CD4-positive, alpha-beta T cell (primary cell): Measurements from ENCODE around the gene ESRRB. TPM values are rescaled to one million over a fixed set of nuclear protein-coding genes. Genes with fewer than 3 reads are reported as not detected.

Source experiments
- ATAC-seq: fragments of 200-7000 bp; cut with Tn5 transposase; one replicate; pipeline ENCODE4 v1.10.0; 2022; ENCODE audit warnings: mild to moderate bottlenecking; ENCODE audit not compliant: poor library complexity
- CTCF ChIA-PET: fragments of 350-600 bp; sonication (Branson Sonifier 250); formaldehyde crosslinking; loops from one replicate; lab custom pipeline; 2021; ENCODE audit warnings: antibody characterized with exemption, inconsistent platforms; lab: Charles Lee
- POLR2A ChIA-PET: fragments of 350-600 bp; sonication (Branson Sonifier 250); formaldehyde crosslinking; loops from one replicate; lab custom pipeline; 2021; ENCODE audit warnings: antibody characterized with exemption, inconsistent platforms; lab: Charles Lee
- DNase-seq, 14 experiments: peaks; one replicate each; pipeline ENCODE4 v3.0.0-alpha.2; 2013 to 2020; ENCODE audit warnings: mixed read lengths in 2 of 14
- H3K27ac ChIP-seq, 2 donors: one replicate each; pipeline versions ENCODE4 v1.5.1 to v1.7.0; 2013; ENCODE audit warnings: low read length in 2 of 2, low read depth in 1 of 2, mild to moderate bottlenecking in 1 of 2
- H3K27me3 ChIP-seq, 2 experiments: 1 replicate in 1 of 2; 2 replicates in 1 of 2; pipeline versions ENCODE4 v1.6.1 to v1.7.0; 2013; ENCODE audit warnings: low read length in 2 of 2, control low read depth in 1 of 2, mild to moderate bottlenecking in 1 of 2, moderate library complexity in 1 of 2; ENCODE audit not compliant: insufficient read depth in 2 of 2, control insufficient read depth in 1 of 2
- H3K36me3 ChIP-seq: one replicate; pipeline ENCODE4 v1.6.1; 2013; ENCODE audit warnings: low read length, control low read depth; ENCODE audit not compliant: insufficient read depth
- H3K4me1 ChIP-seq: one replicate; pipeline ENCODE4 v1.6.1; 2013; ENCODE audit warnings: low read length, control low read depth; ENCODE audit not compliant: insufficient read depth
- H3K4me3 ChIP-seq: one replicate; pipeline ENCODE4 v1.5.1; 2013; ENCODE audit warnings: mild to moderate bottlenecking, low read length, moderate library complexity
- H3K9me3 ChIP-seq, 2 experiments: 1 replicate in 1 of 2; 2 replicates in 1 of 2; pipeline versions ENCODE4 v1.6.1 to v1.7.0; 2013; ENCODE audit warnings: low read length in 2 of 2, mild to moderate bottlenecking in 2 of 2, control low read depth in 1 of 2, moderate library complexity in 1 of 2; ENCODE audit not compliant: control insufficient read depth in 1 of 2, insufficient read depth in 1 of 2
- H3K27ac Mint-ChIP-seq: one replicate; pipeline ENCODE4 v1.8.0; 2020; ENCODE audit warnings: mixed read lengths
- H3K27me3 Mint-ChIP-seq: one replicate; pipeline ENCODE4 v1.8.0; 2021; ENCODE audit warnings: mixed read lengths
- H3K36me3 Mint-ChIP-seq: one replicate; pipeline ENCODE4 v1.8.0; 2021; ENCODE audit warnings: low read depth, mixed read lengths
- H3K4me1 Mint-ChIP-seq: one replicate; pipeline ENCODE4 v1.8.0; 2021; ENCODE audit warnings: low read depth, mixed read lengths
- H3K4me3 Mint-ChIP-seq: one replicate; pipeline ENCODE4 v1.8.0; 2020; ENCODE audit warnings: mild to moderate bottlenecking, mixed read lengths
- H3K9me3 Mint-ChIP-seq: one replicate; pipeline ENCODE4 v1.8.0; 2020; ENCODE audit warnings: mixed read lengths
- intact Hi-C, 2 experiments: fragments of 100-400 bp; cut with DNase I in 1 of 2; cut with micrococcal nuclease in 1 of 2; formaldehyde crosslinking; loops; one replicate each; pipeline versions ENCODE4 v1.15.1 to v1.9.0; 2023 to 2025; cut with DNase I, micrococcal nuclease
- total RNA-seq, 174 experiments: library from RNA in 2 of 174; stranded (reverse) in 2 of 174; gene quantifications; one replicate each; pipeline ENCODE4 v1.2.3 and lab custom pipeline; 2021 to 2026
- TF ChIP-seq, protein P1 (sequence below): fragments of 200-600 bp; IDR thresholded peaks from one replicate; pipeline ENCODE4 v1.8.0; 2022; ENCODE audit warnings: antibody characterized with exemption, mild to moderate bottlenecking

The ESRRB gene
- total RNA-seq, 2 experiments from 2014 or later = 0.17 to 0.27 TPM

DNA sequence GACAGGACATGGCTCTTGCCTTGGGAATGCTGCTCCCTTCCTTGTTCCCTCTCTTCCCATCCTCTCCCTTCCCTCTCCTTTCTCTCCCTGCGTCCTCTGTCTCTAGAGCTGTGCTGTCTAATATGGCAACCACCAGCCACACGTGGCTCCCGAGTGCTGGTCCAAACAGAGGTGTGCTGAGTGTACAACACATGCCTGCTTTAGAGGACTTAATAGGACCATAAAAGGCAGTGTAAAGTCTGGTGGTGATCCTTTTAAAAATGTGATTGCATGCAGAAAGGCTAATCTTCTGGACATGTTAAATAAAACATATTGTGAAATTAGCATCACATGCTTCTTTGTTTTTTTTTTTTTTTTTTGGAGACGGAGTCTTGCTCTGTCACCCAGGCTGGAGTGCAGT, 87.2 kb downstream of the ESRRB start:
- DNase-seq = no peak
- Mint-ChIP-seq H3K27me3 (no peaks in the 10 kb centered on the region), H3K27ac (no peak overlapping the region), H3K4me1 (no peaks in the 10 kb centered on the region), H3K9me3 (no peaks in the 10 kb centered on the region), H3K36me3 (no peaks in the 10 kb centered on the region), H3K4me3 (no peak overlapping the region)
- Histone ChIP-seq H3K4me3 (no peak overlapping the region), H3K27me3 (no peaks in the 10 kb centered on the region), H3K36me3 (no peaks in the 10 kb centered on the region), H3K9me3 (no peaks in the 10 kb centered on the region), H3K4me1 (no peaks in the 10 kb centered on the region), H3K27ac (no peak overlapping the region)
- ATAC-seq = no peak
- intact Hi-C loops = no loop called here
- TF ChIP-seq, protein P1, sequence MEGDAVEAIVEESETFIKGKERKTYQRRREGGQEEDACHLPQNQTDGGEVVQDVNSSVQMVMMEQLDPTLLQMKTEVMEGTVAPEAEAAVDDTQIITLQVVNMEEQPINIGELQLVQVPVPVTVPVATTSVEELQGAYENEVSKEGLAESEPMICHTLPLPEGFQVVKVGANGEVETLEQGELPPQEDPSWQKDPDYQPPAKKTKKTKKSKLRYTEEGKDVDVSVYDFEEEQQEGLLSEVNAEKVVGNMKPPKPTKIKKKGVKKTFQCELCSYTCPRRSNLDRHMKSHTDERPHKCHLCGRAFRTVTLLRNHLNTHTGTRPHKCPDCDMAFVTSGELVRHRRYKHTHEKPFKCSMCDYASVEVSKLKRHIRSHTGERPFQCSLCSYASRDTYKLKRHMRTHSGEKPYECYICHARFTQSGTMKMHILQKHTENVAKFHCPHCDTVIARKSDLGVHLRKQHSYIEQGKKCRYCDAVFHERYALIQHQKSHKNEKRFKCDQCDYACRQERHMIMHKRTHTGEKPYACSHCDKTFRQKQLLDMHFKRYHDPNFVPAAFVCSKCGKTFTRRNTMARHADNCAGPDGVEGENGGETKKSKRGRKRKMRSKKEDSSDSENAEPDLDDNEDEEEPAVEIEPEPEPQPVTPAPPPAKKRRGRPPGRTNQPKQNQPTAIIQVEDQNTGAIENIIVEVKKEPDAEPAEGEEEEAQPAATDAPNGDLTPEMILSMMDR = no peak
- ChIA-PET CTCF (no interaction called here), POLR2A (no interaction called here)

DNA sequence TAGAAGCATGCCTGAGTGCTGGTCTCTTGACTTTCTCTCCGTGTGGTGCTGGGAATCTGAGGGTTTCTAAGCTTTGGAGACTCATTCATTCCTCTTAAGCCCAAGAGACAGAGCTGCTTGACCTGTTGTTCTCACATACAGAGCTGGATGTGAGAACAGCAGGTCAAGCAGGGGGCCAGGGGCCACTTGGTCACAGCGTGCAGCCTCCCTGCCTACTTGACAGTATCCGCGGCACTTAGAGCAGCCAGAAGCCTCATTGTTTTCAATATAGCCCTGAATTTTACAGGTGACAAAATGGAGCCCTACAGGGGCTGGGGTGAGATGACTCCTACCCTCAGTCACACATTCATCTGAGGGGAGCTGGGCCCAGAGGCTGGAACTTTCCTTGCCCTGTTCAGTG, 88.9 kb downstream of the ESRRB start:
- H3K4me1 ChIP-seq = no peaks in the 10 kb centered on the region
- H3K27ac ChIP-seq = no peak overlapping the region
- Mint-ChIP-seq H3K4me3 (no peak overlapping the region), H3K27me3 (no peaks in the 10 kb centered on the region), H3K27ac (no peak overlapping the region), H3K9me3 (no peaks in the 10 kb centered on the region), H3K36me3 (no peaks in the 10 kb centered on the region), H3K4me1 (no peaks in the 10 kb centered on the region)
- H3K9me3 ChIP-seq = no peaks in the 10 kb centered on the region
- H3K36me3 ChIP-seq = no peaks in the 10 kb centered on the region
- H3K27me3 ChIP-seq = no peaks in the 10 kb centered on the region
- ATAC-seq (no peak), DNase-seq (no peak)
- TF ChIP-seq, protein P1 = no peak
- CTCF ChIA-PET = no interaction called here
- POLR2A ChIA-PET = no interaction called here
- intact Hi-C loops = no loop called here
- no peak overlapping the region for H3K4me3 ChIP-seq

DNA sequence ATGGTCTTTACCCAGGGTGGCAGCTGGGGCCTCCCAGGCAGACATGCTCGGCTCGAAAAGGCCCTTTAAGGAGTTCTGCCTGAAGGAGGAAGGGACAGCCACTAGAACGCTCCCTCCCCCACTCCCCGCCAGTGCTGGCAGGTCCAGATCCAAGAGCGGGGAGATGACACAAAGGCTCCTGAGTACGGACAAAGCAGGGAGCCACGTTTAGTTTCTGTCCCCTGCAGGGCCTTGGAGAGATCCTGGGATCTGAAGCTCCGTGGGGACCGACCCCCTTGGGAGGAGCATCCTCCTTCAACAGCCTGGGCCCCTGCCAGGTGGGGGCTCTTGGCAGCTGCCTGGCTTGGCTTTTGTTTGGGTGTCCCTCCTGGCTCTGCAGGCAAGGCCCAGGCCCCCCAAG, 89.7 kb downstream of the ESRRB start:
- Mint-ChIP-seq H3K4me3 (no peak overlapping the region), H3K27me3 (no peaks in the 10 kb centered on the region), H3K36me3 (no peaks in the 10 kb centered on the region), H3K27ac (no peak overlapping the region), H3K9me3 (no peaks in the 10 kb centered on the region), H3K4me1 (no peaks in the 10 kb centered on the region)
- POLR2A ChIA-PET = no interaction called here
- no peaks in the 10 kb centered on the region for H3K4me1 ChIP-seq
- CTCF ChIA-PET = no interaction called here
- TF ChIP-seq, protein P1 = no peak
- intact Hi-C loops = no loop called here
- no peaks in the 10 kb centered on the region for H3K9me3 ChIP-seq
- ATAC-seq (no peak), DNase-seq (no peak)
- no peaks in the 10 kb centered on the region for H3K36me3 ChIP-seq
- H3K27me3 ChIP-seq = no peaks in the 10 kb centered on the region
- no peak overlapping the region for H3K27ac ChIP-seq
- H3K4me3 ChIP-seq = no peak overlapping the region
